H9 (cell line): ENCODE data around the gene C6orf136. TPM values are rescaled to one million over a fixed set of nuclear protein-coding genes. Genes with fewer than 3 reads are reported as not detected.

Experiments used
- DNase-seq: peaks from one replicate; pipeline ENCODE4 v3.0.0-alpha.2; 2017
- H2AFZ ChIP-seq: one replicate; pipeline ENCODE4 v1.6.1; 2013; ENCODE audit warnings: mild to moderate bottlenecking, low read length, control low read depth, moderate library complexity
- H2AK5ac ChIP-seq: 2 replicates; pipeline ENCODE4 v1.6.1; 2013; ENCODE audit warnings: low read length, control low read depth, mixed read lengths; ENCODE audit not compliant: insufficient read length
- H2BK120ac ChIP-seq: one replicate; pipeline ENCODE4 v1.6.1; 2013; ENCODE audit warnings: low read depth, mild to moderate bottlenecking, low read length, control low read depth, inconsistent platforms; ENCODE audit not compliant: poor library complexity, severe bottlenecking
- H2BK12ac ChIP-seq: 2 replicates; pipeline ENCODE4 v1.6.1; 2013; ENCODE audit warnings: low read length, control low read depth, mixed read lengths, low read depth; ENCODE audit not compliant: insufficient read length
- H2BK15ac ChIP-seq: 2 replicates; pipeline ENCODE4 v1.6.1; 2013; ENCODE audit warnings: low read depth, low read length, control low read depth
- H2BK20ac ChIP-seq: one replicate; pipeline ENCODE4 v1.6.1; 2013; ENCODE audit warnings: low read depth, mild to moderate bottlenecking, low read length, control low read depth, inconsistent platforms; ENCODE audit not compliant: poor library complexity, severe bottlenecking
- H2BK5ac ChIP-seq: 2 replicates; pipeline ENCODE4 v1.6.1; 2013; ENCODE audit warnings: low read length, control low read depth, mixed read lengths; ENCODE audit not compliant: insufficient read length
- H3K14ac ChIP-seq: 2 replicates; pipeline ENCODE4 v1.6.1; 2013; ENCODE audit warnings: low read length, control low read depth; ENCODE audit not compliant: insufficient read depth
- H3K18ac ChIP-seq: 2 replicates; pipeline ENCODE4 v1.6.1; 2013; ENCODE audit warnings: low read depth, mild to moderate bottlenecking, mixed read lengths, low read length, control low read depth; ENCODE audit not compliant: insufficient read length
- H3K23ac ChIP-seq: 2 replicates; pipeline ENCODE4 v1.6.1; 2013; ENCODE audit warnings: low read length, control low read depth, mixed read lengths, low read depth; ENCODE audit not compliant: insufficient read length
- H3K23me2 ChIP-seq: 2 replicates; pipeline ENCODE4 v1.6.1; 2013; ENCODE audit warnings: low read depth, mild to moderate bottlenecking, mixed read lengths, low read length, control low read depth; ENCODE audit not compliant: insufficient read length, poor library complexity, severe bottlenecking
- H3K27ac ChIP-seq: 2 replicates; pipeline ENCODE4 v1.5.1; 2013; ENCODE audit warnings: low read length, control low read depth, mixed read lengths, low read depth; ENCODE audit not compliant: insufficient read length
- H3K27me3 ChIP-seq: 2 replicates; pipeline ENCODE4 v1.6.1; 2013; ENCODE audit warnings: low read length, control low read depth, inconsistent platforms; ENCODE audit not compliant: insufficient read depth
- H3K4ac ChIP-seq: 2 replicates; pipeline ENCODE4 v1.6.1; 2013; ENCODE audit warnings: low read depth, mild to moderate bottlenecking, control low read depth, inconsistent platforms, low read length, moderate library complexity
- H3K4me1 ChIP-seq: 2 replicates; pipeline ENCODE4 v1.6.1; 2013; ENCODE audit warnings: low read length, control low read depth, inconsistent platforms; ENCODE audit not compliant: insufficient read depth
- H3K4me2 ChIP-seq: 2 replicates; pipeline ENCODE4 v1.6.1; 2013; ENCODE audit warnings: low read length, control low read depth, mixed read lengths; ENCODE audit not compliant: insufficient read length, insufficient read depth
- H3K56ac ChIP-seq: 2 replicates; pipeline ENCODE4 v1.6.1; 2013; ENCODE audit warnings: low read depth, mild to moderate bottlenecking, mixed read lengths, low read length, control low read depth; ENCODE audit not compliant: insufficient read length
- H3K79me1 ChIP-seq: 2 replicates; pipeline ENCODE4 v1.6.1; 2013; ENCODE audit warnings: low read depth, mild to moderate bottlenecking, moderate library complexity, low read length, control low read depth, inconsistent platforms; ENCODE audit not compliant: insufficient read depth, poor library complexity, severe bottlenecking
- H3K79me2 ChIP-seq: 2 replicates; pipeline ENCODE4 v1.6.1; 2013; ENCODE audit warnings: low read length, control low read depth, inconsistent platforms; ENCODE audit not compliant: insufficient read depth
- H3K9ac ChIP-seq: 2 replicates; pipeline ENCODE4 v1.6.1; 2013; ENCODE audit warnings: low read length, control low read depth, mixed read lengths; ENCODE audit not compliant: insufficient read length; ENCODE audit errors: extremely low read depth
- H3K9me3 ChIP-seq: one replicate; pipeline ENCODE4 v1.6.1; 2013; ENCODE audit warnings: low read depth, low read length, inconsistent platforms; ENCODE audit not compliant: control insufficient read depth
- H3T11ph ChIP-seq: one replicate; pipeline ENCODE4 v1.6.1; 2013; ENCODE audit warnings: mild to moderate bottlenecking, low read length, control low read depth, inconsistent platforms
- H4K20me1 ChIP-seq: one replicate; pipeline ENCODE4 v1.6.1; 2013; ENCODE audit not compliant: control insufficient read depth, insufficient read length, insufficient read depth
- H4K5ac ChIP-seq: 2 replicates; pipeline ENCODE4 v1.6.1; 2013; ENCODE audit warnings: low read depth, mild to moderate bottlenecking, mixed read lengths, low read length, control low read depth; ENCODE audit not compliant: insufficient read length
- H4K8ac ChIP-seq: replicated peaks from 2 replicates; pipeline ENCODE4 v1.6.1; 2013; ENCODE audit warnings: low read length, control low read depth, mixed read lengths, low read depth; ENCODE audit not compliant: insufficient read length
- H4K91ac ChIP-seq: 2 replicates; pipeline ENCODE4 v1.6.1; 2013; ENCODE audit warnings: low read depth, mild to moderate bottlenecking, moderate library complexity, mixed read lengths, low read length, control low read depth; ENCODE audit not compliant: insufficient read length
- H3K27ac Mint-ChIP-seq, 3 experiments: 2 replicates in 2 of 3; 3 replicates in 1 of 3; pipeline ENCODE4 v1.8.0; 2020 to 2021; ENCODE audit warnings: mixed read lengths in 3 of 3, mild to moderate bottlenecking in 1 of 3, moderate library complexity in 1 of 3
- H3K27me3 Mint-ChIP-seq: 2 replicates; pipeline ENCODE4 v1.8.0; 2021; ENCODE audit warnings: low read depth, mild to moderate bottlenecking, moderate library complexity, mixed read lengths
- H3K36me3 Mint-ChIP-seq, 3 experiments: 2 replicates in 2 of 3; 3 replicates in 1 of 3; pipeline ENCODE4 v1.8.0; 2020 to 2021; ENCODE audit warnings: low read depth in 3 of 3, mixed read lengths in 3 of 3; ENCODE audit not compliant: insufficient read depth in 1 of 3
- H3K4me1 Mint-ChIP-seq, 2 experiments: 2 replicates each; pipeline ENCODE4 v1.8.0; 2020; ENCODE audit warnings: mixed read lengths in 2 of 2
- H3K4me3 Mint-ChIP-seq, 2 experiments: 2 replicates in 1 of 2; 3 replicates in 1 of 2; pipeline ENCODE4 v1.8.0; 2020 to 2021; ENCODE audit warnings: mild to moderate bottlenecking in 2 of 2, mixed read lengths in 2 of 2, moderate library complexity in 1 of 2
- H3K9me3 Mint-ChIP-seq, 2 experiments: 2 replicates in 1 of 2; 3 replicates in 1 of 2; pipeline ENCODE4 v1.8.0; 2020; ENCODE audit warnings: mild to moderate bottlenecking in 2 of 2, mixed read lengths in 2 of 2, moderate library complexity in 1 of 2
- CTCF ChIP-seq: fragments of 200-600 bp; sonication (generic); conservative IDR thresholded peaks from 3 replicates; pipeline ENCODE4 v1.8.0; 2021; ENCODE audit warnings: antibody characterized with exemption, mild to moderate bottlenecking
- WGBS: extraction: QIAGEN DNeasy Blood & Tissue Kit; methylation state at CpG from one replicate; pipeline ENCODE4 v1.1.7; 2013; ENCODE audit warnings: missing lambda C conversion rate, low lambda C conversion rate, mixed read lengths; ENCODE audit not compliant: insufficient read length; ENCODE audit errors: extremely low coverage; 5-methylcytosine and 5-hydroxymethylcytosine counted together
- total RNA-seq: library from RNA; stranded (reverse); gene quantifications from 2 replicates; pipeline ENCODE4 v1.2.1, GENCODE V29; 2021

C6orf136 gene
- total RNA-seq, 1 experiment from 2014 or later = 22.2 TPM

GRCh38 chr6:30625511-30625910 is 21.4 kb upstream of the C6orf136 start:
- H3K4me1 ChIP-seq = no peaks in the 10 kb centered on the region; the same call in 1 of the 2 replicates
- H3K23me2 ChIP-seq = peaks cover 9% of the 10 kb centered on the region
- no peaks in the 10 kb centered on the region for H3K79me2 ChIP-seq
- H3K27me3 ChIP-seq = no peaks in the 10 kb centered on the region
- no peak overlapping the region for H2AK5ac ChIP-seq
- no peak overlapping the region for H2BK15ac ChIP-seq
- no peak overlapping the region for H4K8ac ChIP-seq
- H3K79me1 ChIP-seq = no peaks in the 10 kb centered on the region
- Mint-ChIP-seq H3K27me3 (no peaks in the 10 kb centered on the region), H3K27ac (no peak overlapping the region), H3K36me3 (peaks cover 22 to 70% (median 66%) of the 10 kb centered on the region in 3 experiments; a peak in 6 of 7 replicates), H3K4me1 (peaks cover 14% of the 10 kb centered on the region in 2 experiments), H3K4me3 (no peak overlapping the region; a peak in 1 of 5 replicates), H3K9me3 (no peaks in the 10 kb centered on the region; a peak in 1 of 5 replicates)
- no peak overlapping the region for H3K4me2 ChIP-seq
- no peaks in the 10 kb centered on the region for H4K20me1 ChIP-seq
- H3T11ph ChIP-seq = no peak overlapping the region
- H2BK20ac ChIP-seq = no peak overlapping the region
- DNase-seq = no peak
- no peak overlapping the region for H3K56ac ChIP-seq
- H2BK120ac ChIP-seq = no peak overlapping the region
- H2BK12ac ChIP-seq = no peak overlapping the region
- H2AFZ ChIP-seq = no peak overlapping the region
- H3K23ac ChIP-seq = no peak overlapping the region
- no peak overlapping the region for H2BK5ac ChIP-seq
- no peak for TF ChIP-seq CTCF
- no CpG with 5 or more reads among the region's 8 CpGs for WGBS
- no peak overlapping the region for H3K9ac ChIP-seq
- no peak overlapping the region for H3K4ac ChIP-seq
- no peak overlapping the region for H3K27ac ChIP-seq
- no peak overlapping the region for H4K5ac ChIP-seq
- no peak overlapping the region for H3K14ac ChIP-seq
- H3K18ac ChIP-seq = no peak overlapping the region
- no peak overlapping the region for H4K91ac ChIP-seq
- H3K9me3 ChIP-seq = no peaks in the 10 kb centered on the region
